Stomach (tissue), 9 donors: ENCODE results near the gene GOSR2. TPM values are rescaled to one million over a fixed set of nuclear protein-coding genes. Genes with fewer than 3 reads are reported as not detected.

Source experiments
- DNase-seq, 2 donors: peaks; one replicate each; pipeline versions ENCODE4 v3.0.0 to v3.0.0-alpha.2; 2013 to 2019
- H3K27ac ChIP-seq, 5 donors: fragments of 200-600 bp in 4 of 5; sonication (generic) in 4 of 5; one replicate each; pipeline ENCODE4 v1.5.1; 2013 to 2019; ENCODE audit warnings: mild to moderate bottlenecking in 1 of 5, moderate library complexity in 1 of 5
- H3K27me3 ChIP-seq, 3 donors: fragments of 200-600 bp; sonication (generic); one replicate each; pipeline ENCODE4 v1.5.1; 2017 to 2019; ENCODE audit warnings: mixed run types in 1 of 3
- H3K36me3 ChIP-seq, 4 donors: fragments of 200-600 bp; sonication (generic); 1 replicate in 3 of 4; 2 replicates in 1 of 4; pipeline ENCODE4 v1.5.1; 2016 to 2019
- H3K4me1 ChIP-seq, 4 donors: fragments of 200-600 bp; sonication (generic); one replicate each; pipeline ENCODE4 v1.5.1; 2016 to 2019
- H3K4me3 ChIP-seq, 4 donors: fragments of 200-600 bp; sonication (generic) in 3 of 4; one replicate each; pipeline ENCODE4 v1.5.1; 2016 to 2019; ENCODE audit warnings: mild to moderate bottlenecking in 1 of 4
- H3K9me3 ChIP-seq, 4 donors: fragments of 200-600 bp; sonication (generic); one replicate each; pipeline ENCODE4 v1.5.1; 2016 to 2019
- CTCF ChIP-seq, 7 experiments: fragments of 450-650 bp in 4 of 7; fragments of 200-600 bp in 3 of 7; sonication (generic) in 3 of 7; IDR thresholded peaks; one replicate each; pipeline ENCODE4 v1.5.1; 2016 to 2019; ENCODE audit warnings: antibody characterized with exemption in 7 of 7, control low read depth in 2 of 7, mild to moderate bottlenecking in 1 of 7
- EP300 ChIP-seq: sonication (generic); formaldehyde crosslinking; IDR thresholded peaks from one replicate; pipeline ENCODE4 v1.6.1; 2017; ENCODE audit warnings: antibody characterized with exemption
- POLR2A ChIP-seq, 4 donors: fragments of 450-650 bp; IDR thresholded peaks; one replicate each; pipeline ENCODE4 v1.6.1; 2016; ENCODE audit warnings: antibody characterized with exemption in 4 of 4, control low read depth in 2 of 4, mild to moderate bottlenecking in 1 of 4, moderate library complexity in 1 of 4
- POLR2AphosphoS5 ChIP-seq, 3 donors: sonication (generic); formaldehyde crosslinking; IDR thresholded peaks; one replicate each; pipeline ENCODE4 v1.6.1; 2016; ENCODE audit warnings: antibody characterized with exemption in 3 of 3
- WGBS, 5 donors: extraction: QIAGEN DNeasy Blood & Tissue Kit in 3 of 5; methylation state at CpG; one replicate each; pipeline versions ENCODE4 v1.1.5 to v1.1.7; 2013 to 2018; 5-methylcytosine and 5-hydroxymethylcytosine counted together
- intact Hi-C: fragments of 100-400 bp; cut with DNase I; formaldehyde crosslinking; loops from one replicate; pipeline ENCODE4 v1.15.1; 2023; ENCODE audit warnings: low total_unique reads
- polyA plus RNA-seq, 3 donors: library from polyadenylated mRNA; stranded (reverse); fragments of 200-250 nt; gene quantifications; one replicate each; pipeline ENCODE4 v1.2.3, GENCODE V29; 2013
- total RNA-seq, 5 donors: library from RNA; depleted of rRNA; stranded (reverse); fragments of >200 nt; gene quantifications; one replicate each; pipeline versions ENCODE4 v1.1.0 to v1.2.3, GENCODE V29; 2014 to 2016
- donor health status: healthy with polysubstance abuse.
- donor health status: Bipolar disorder and iron deficiency.
- donor health status: healthy.

The GOSR2 gene
- total and polyA plus RNA-seq, 8 donors = 15.3 to 84.0 (median 31.9) TPM

DNA sequence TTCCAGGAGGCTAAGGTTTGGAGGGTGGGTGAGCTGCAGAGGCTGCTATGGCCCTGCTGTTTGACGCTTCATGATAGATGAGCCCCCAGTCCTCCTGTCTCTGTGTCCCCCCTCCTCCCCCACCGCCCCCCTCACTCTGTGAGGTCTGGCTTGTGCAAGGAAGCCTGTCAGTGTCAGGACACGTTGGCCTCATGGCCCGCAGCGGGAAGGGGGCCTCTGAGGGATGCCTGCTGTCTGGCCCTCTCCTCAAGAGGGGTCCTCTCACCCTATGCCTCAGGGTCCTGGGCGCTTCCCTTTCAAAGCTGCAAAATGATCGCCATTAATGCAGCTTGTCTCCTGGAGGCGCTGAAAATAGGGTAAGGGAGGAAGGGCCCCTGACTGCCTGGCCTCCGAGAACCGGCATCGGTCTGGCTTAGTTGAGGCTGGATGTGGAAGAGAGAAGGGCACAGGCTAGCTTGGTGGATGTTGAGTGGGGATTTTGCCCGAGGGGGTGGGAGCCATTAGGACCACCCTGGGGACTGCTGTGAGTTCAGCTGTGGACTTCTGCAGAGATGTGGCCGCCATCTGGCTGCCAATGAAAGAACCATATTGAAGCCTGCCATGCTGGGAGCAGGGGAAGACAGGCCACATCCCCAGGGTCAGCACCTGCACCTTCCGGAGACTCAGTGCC is 14.8 kb upstream of the GOSR2 start:
- intact Hi-C loops = no loop called here
- no peak overlapping the region for H3K4me3 ChIP-seq
- DNase-seq = no peak

DNA sequence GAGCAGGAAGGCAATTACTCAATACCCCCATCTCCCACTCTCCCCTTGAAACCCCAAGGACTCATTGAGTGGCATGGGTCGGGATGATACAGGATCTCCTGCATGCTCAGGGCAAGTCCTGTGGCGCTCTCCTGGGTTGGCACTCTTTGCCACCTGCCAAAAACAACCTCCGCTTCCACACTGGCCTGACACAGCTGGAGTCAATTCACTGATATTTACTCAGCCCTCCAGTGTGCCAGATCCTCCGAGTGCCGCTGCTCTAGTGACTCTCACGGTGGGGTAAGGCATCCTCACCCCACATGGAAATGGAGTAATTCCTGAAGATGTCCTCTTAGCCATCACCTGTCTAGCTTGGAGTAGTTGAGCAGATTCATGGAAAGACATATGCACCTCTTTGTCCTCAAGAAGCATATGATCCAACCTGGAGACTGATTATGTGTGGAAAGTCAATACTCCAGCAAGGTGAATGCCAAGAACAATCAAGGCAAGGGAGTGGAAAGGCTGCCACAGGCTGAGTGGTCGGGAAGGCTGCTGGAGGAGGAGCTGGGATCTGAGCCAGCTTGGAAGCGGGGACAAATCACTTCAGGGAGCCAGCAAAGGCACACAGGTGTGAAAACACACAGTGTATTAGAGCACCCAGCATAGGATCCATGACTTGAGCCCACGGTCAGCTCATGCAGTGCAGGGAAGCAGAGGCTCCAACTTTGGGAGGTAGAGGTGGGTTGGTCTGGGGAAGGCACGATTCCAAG is 12.6 kb upstream of the GOSR2 start:
- Histone ChIP-seq H3K36me3 (no peaks in the 10 kb centered on the region), H3K27me3 (peaks cover 0 to 7% (median 0%) of the 10 kb centered on the region in 3 donors), H3K9me3 (no peaks in the 10 kb centered on the region), H3K4me3 (no peak overlapping the region), H3K4me1 (no peaks in the 10 kb centered on the region), H3K27ac (no peak overlapping the region)
- TF ChIP-seq CTCF (IDR thresholded peaks at IDR 0.05) (no peak), EP300 (no peak), POLR2A (IDR thresholded peaks at IDR 0.05) (no peak), POLR2AphosphoS5 (IDR thresholded peaks at IDR 0.05) (no peak)
- DNase-seq = peak; percentile 8 to 59
- 34 to 59% (median 46%) methylated on average over 8 to 10 of the region's 10 CpGs for WGBS, 5 donors
- intact Hi-C loops = no loop called here

More for the DNA sequence above, 14.8 kb upstream of the GOSR2 start:
- no peaks in the 10 kb centered on the region for H3K4me1 ChIP-seq
- WGBS, 5 donors = 48 to 71% (median 60%) methylated on average over 12 to 14 of the region's 14 CpGs
- TF ChIP-seq POLR2AphosphoS5 (IDR thresholded peaks at IDR 0.05) = no peak
- TF ChIP-seq CTCF (IDR thresholded peaks at IDR 0.05) = no peak
- TF ChIP-seq POLR2A (IDR thresholded peaks at IDR 0.05) = no peak
- TF ChIP-seq EP300 = no peak
- no peak overlapping the region for H3K27ac ChIP-seq
- no peaks in the 10 kb centered on the region for H3K36me3 ChIP-seq
- peaks cover 0 to 23% (median 0%) of the 10 kb centered on the region in 3 donors for H3K27me3 ChIP-seq
- no peaks in the 10 kb centered on the region for H3K9me3 ChIP-seq

GRCh38 chr17:46911311-46911710 is 11.6 kb upstream of the GOSR2 start:
- Histone ChIP-seq H3K4me1 (no peaks in the 10 kb centered on the region), H3K27me3 (peaks cover 0 to 7% (median 0%) of the 10 kb centered on the region in 3 donors), H3K27ac (no peak overlapping the region), H3K4me3 (no peak overlapping the region), H3K36me3 (no peaks in the 10 kb centered on the region), H3K9me3 (no peaks in the 10 kb centered on the region)
- TF ChIP-seq CTCF (IDR thresholded peaks at IDR 0.05) (no peak), EP300 (no peak), POLR2AphosphoS5 (IDR thresholded peaks at IDR 0.05) (no peak), POLR2A (IDR thresholded peaks at IDR 0.05) (no peak)
- intact Hi-C loops = no loop called here
- 77 to 88% (median 82%) methylated on average over 3 of the region's 3 CpGs for WGBS, 5 donors
- no peak for DNase-seq

DNA sequence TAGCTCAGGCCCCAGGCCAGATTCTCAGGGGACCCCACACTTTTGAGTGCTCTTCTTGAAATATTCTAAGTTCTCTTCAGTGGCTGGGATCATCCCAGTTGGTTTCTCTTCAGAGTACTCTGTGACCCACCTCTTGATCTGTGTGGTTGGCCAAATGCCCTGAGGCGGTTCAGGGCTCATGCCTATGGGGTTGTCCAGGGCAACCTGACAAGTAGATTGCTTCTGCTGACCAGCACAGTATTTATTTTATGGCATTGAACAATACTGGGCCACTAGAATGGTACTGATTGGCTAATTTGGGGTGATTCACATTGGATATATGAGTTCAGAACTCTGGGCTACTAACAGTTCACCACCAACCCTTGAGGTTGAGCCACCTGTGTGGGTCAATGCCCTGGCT is 7.4 kb upstream of the GOSR2 start:
- no peaks in the 10 kb centered on the region for H3K4me1 ChIP-seq
- H3K27ac ChIP-seq = no peak overlapping the region
- no peak overlapping the region for H3K4me3 ChIP-seq
- intact Hi-C loops = no loop called here
- no peak for TF ChIP-seq POLR2AphosphoS5 (IDR thresholded peaks at IDR 0.05)
- TF ChIP-seq POLR2A (IDR thresholded peaks at IDR 0.05) = no peak
- TF ChIP-seq EP300 = no peak
- no peak for TF ChIP-seq CTCF (IDR thresholded peaks at IDR 0.05)
- H3K36me3 ChIP-seq = no peaks in the 10 kb centered on the region
- peaks cover 0 to 7% (median 0%) of the 10 kb centered on the region in 3 donors for H3K27me3 ChIP-seq
- no peaks in the 10 kb centered on the region for H3K9me3 ChIP-seq
- DNase-seq = no peak
- WGBS, 5 donors = 0 to 58% (median 27%) methylated on average over 1 of the region's 1 CpG
